H54 (cell line): ENCODE data around the gene LHX2.
A peak's percentile ranks its signal among the peaks of the same experiment; 100 is the strongest.

Experiments used
- DNase-seq: peaks from one replicate; pipeline ENCODE4 v3.0.0; 2011; ENCODE audit warnings: low spot score, mixed read lengths; ENCODE audit not compliant: insufficient read length
- FAIRE-seq: peaks from 3 replicates; lab custom pipeline; 2011; peaks lifted over from hg19 to GRCh38; lab: Jason Lieb, UNC
- POLR2A ChIP-seq: IDR thresholded peaks from 2 replicates; pipeline ENCODE4 v1.6.1; 2011; ENCODE audit warnings: low read depth, mild to moderate bottlenecking, low read length

Gene LHX2

DNA sequence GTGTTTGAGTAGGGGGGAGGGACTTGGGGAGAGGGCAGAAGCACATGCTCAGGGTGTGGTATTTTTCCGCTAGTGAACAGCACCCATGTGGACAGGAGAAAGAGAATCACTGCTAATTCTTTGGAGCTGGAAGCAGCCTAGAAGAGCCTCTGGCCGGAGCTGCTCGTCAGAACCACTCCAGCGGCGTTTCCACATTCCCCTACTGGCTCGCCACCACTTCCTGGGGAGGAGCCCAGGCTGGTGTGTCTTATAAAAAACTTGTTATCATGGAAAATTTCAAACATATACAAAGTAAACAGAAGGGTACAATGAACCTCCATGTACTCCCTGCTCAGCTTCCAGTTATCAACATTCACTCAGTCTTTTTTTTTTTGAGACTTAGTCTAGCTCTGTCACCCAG lies 26.7 kb downstream of the LHX2 start:
- FAIRE-seq = no peak
- no peak for TF ChIP-seq POLR2A
- no peak for DNase-seq

DNA sequence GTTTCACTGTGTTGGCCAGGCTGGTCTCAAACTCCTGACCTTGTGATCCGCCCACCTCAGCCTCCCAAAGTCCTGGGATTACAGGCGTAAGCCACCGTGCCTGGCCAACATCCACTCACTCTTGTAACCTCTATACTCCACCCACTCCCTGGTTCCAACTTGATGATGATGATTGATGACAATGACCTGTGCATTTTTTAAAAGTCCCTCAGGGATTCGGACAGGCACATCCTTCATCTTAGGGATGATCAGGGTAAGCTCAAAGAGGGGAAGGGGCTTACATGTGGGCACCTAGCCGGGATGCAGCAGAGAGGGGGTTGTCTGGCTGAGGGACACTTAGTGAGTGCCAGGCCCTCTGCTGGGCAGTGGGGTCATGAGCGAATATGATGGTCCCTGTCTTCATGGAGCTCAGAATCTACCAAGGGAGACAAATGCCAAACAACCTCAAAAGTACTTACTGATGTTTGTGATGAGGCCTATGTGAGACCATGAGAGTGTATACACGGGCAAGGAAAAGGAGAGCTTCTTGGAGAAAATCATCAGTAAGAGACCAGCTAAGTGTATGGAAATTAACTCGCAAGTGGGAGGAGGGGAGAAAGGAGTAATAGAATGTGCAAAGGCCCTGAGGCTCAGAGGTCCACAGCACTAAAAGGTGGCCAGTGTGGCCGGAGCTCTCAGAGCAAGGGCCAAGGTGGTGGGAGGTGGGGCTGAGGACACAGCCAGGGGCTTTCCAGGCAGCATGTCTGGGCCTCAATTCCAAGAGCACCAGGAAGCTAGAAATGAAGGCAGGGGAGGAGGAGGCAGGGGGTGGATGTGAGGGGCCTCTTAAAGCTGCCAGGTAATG lies 27.4 kb downstream of the LHX2 start:
- TF ChIP-seq POLR2A = no peak
- no peak for DNase-seq
- FAIRE-seq = no peak

DNA sequence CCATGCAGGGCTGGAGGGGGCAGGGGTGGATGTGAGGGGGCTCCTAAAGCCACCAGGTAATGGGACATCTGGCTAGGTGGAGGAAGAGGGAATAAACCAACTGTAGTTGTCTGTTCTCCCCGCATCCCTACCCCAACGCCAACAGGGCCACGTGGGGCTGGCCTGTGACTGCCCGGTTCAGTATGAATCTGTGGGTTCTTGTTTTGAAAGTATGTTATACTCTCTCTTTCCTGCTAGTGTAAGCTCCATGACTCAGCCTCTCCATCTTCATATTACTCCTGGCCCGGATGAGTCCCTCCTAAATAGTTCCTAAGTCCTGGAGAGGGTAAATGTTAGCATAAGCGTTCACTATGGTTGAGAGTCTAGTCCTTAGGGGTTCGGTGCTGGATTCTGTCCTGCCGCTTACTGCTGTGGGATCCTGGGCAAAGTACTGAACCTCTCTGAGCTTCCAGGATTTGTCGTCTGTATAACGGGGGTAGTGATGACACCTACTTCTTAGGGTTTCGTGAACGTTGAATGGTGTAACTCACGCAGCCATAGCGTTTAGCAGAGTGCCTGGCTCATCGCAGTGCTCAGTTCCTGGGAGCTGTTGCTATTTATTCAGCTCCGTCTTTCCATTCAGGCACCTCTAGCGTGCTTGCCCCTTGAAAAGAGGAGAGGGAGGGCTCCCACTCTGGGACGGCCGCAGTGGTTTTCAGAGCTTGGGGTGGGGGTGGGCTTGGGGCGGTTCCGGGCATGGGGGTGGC lies 28.8 kb downstream of the LHX2 start:
- no peak for TF ChIP-seq POLR2A
- FAIRE-seq (no peak), DNase-seq (peak; percentile 89)

DNA sequence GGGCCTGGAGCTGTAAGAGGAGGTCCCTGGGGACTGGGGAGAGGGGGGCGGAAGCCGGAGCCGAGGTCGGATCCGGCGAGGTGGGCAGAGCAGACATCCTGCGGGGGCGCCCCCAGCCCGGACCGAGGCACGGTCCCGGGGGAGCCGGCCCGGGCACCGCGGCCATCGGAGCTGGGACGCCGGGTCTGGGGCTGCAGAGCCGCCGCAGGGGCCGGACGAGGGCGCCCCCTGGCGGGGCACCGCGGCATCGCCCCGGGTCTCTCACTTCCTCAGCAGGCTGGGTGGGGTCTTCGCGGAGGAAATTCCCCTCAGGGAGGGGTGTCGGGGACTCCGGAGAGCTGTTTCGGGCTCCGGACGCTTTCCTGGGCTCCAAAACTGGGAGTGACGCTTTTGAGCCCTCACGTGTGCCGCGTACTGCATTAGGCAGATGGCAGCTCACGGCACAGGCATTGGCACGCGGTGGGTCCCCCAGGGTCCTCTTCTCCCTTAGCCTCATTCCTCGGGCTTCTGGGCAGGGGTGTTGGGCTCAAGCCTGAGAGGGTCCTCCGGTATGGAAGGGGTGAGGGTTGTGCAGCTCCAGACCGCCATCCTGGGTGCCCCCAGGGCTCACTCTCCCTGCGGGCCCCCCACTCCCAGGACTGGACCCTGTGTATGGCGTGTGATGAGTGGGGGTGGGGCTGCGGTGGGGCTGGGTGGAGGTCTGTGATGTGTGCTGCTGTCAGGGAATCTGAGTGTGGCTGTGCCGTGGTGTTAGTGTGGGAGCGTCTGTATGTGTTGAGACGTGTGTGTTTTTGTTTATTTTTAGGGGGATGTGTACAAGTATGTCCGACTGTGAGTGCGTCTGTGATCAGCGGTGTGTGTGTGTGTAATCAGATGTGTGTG lies 29.6 kb downstream of the LHX2 start:
- DNase-seq (peak; percentile 91), FAIRE-seq (no peak)
- TF ChIP-seq POLR2A = no peak

DNA sequence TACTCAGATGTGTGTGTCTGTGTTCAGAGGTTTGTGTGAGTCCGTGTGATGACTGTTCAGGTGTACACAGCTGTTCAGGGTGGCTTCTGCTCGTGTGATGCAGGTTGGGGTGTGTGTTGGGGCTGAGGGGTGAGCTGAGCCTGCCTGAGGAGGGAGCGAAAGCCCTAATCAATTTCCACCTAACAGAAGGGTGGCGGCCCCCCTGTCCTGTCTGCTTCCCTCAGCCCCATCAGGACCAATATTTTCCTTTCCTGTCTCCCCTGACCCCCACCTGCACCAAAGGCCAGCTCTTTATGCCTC lies 30.2 kb downstream of the LHX2 start:
- FAIRE-seq = no peak
- TF ChIP-seq POLR2A = no peak
- no peak for DNase-seq

DNA sequence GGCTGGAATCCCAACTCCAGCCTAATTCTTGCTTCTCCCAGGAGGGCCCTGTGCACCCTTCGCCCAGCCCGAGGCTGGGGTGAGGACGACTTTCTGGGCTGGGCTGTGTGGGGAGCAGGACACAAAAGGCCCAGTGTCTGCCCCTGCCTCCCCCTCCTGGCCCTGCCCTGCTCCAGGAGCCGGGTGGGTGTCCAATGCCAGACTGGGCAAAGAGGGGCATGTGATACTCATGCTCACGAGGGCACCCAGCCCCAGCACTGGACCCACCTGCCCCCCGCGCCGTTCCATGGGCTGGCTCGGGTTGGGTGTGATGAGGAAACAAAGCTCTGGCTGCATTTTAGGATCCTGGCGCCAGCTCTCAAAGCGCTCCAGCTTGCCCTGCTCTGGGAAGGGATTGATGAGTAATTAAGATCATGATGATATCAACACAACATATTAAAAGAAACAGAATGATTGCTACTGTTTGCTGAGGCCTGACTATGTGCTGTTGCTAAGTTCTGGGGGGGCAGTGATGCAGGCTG lies 30.7 kb downstream of the LHX2 start:
- TF ChIP-seq POLR2A = no peak
- no peak for FAIRE-seq
- DNase-seq = no peak

DNA sequence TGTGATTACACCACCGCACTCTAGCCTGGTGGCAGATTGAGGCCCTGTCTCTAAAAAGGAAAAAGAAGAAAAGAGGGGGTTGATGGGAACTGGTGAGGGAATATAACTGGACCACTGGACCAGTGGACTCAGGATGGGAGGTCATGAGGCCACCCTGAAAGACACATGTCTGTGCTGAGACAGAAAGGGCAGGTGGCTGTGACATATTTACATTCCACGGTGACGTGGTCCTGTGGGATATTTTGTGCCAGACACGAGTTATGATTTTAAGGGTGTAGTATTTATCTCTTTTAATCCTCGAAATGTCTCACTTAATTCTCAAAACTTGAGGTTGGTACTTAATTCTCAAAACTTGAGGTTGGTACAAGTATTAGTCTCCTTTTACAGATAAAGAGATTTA lies 32.9 kb downstream of the LHX2 start:
- DNase-seq (no peak), FAIRE-seq (no peak)
- TF ChIP-seq POLR2A = no peak

DNA sequence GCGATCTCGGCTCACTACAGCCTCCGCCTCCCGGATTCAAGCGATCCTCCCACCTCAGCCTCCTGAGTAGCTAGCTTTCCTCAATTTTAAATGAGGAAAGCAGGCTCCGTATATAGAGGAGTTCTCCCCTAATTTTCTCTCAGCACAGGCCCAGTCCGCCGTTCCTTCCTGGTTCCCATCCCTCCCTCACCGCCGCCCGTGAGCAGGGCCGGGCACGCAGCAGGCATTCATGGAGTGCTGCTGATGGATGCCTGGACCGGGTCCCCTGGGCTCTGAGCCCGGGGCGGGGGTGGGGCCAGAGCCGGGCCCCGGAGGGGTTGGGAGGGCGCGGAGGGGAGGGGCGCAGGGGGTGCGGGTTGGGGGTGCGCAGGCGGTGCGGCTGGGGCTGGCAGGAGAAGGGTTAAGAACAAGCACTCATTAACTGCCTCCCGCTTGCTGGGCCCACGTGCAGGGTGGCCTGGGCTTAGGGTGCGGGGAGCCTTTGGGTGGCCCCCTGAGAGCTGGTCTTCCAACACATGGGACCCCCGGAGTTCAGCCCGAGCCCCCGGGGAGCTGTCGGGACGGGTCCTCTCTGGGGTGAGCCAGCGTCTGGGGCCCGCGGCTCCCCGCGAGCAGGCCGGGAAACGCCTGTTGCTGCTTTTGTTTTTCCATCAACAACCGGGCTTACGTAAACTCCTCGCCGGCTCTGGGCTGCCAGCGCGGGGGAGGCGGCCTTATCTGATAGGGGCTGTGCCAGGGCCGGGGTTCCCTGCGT lies 33.7 kb downstream of the LHX2 start:
- TF ChIP-seq POLR2A = no peak
- no peak for FAIRE-seq
- peak; percentile 63 for DNase-seq

DNA sequence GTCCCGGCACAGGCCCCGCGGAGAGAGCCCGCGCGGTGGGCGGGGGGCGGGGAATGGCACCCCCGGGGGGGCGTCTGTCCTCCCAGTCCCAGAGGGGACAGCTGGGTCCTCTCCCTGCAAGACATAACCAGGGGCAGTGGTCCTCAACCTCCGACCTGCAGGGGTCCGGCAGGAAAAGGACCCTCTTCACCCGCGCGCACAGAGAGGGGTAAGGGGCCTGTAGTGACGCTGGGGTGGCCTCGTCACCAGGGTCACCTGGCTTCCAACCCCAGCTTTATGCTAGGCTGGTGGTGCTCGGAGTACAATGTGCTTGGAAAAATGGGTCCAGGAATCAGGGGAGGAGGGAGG lies 34.2 kb downstream of the LHX2 start:
- FAIRE-seq = no peak

DNA sequence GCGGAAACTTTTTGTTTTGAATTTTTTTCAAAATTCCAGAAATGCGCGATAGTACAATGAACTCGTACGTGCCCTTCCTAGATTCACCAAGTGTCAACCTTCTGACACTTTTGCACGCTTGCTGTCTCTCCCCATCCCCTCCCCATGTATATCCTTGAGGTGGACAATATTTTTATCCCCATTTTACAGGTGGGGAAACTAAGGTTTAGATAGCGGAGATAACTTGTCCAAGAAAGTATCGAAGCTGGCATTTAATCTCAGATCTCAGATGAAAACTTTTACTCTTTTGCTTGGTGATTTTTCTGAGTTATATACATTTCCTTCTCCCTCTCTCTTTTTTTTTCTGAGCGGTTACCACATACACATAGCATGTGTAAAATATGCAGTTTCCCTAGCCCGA lies 34.6 kb downstream of the LHX2 start:
- no peak for FAIRE-seq
- DNase-seq = no peak
- no peak for TF ChIP-seq POLR2A

More for the DNA sequence above, 34.2 kb downstream of the LHX2 start:
- TF ChIP-seq POLR2A = no peak
- DNase-seq = no peak

DNA sequence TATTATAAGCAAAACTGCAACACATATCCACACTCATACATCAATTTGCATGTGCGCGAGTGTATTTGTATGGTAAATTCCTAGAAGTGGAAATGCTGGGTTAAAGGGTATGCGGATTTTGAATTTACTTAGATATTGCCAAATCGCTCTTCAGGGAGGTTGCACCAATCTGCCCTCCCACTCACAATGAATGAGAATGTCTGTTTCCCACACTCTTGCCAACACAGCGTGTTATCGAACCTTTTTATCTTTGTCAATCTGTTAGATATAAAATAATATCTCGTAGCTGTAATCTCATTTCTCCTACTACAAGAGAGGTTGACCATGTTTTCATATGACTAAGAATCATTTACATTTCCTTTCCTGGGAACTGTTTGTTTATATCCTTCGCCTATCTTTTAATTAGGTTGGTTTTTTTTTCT lies 35.7 kb downstream of the LHX2 start:
- TF ChIP-seq POLR2A = no peak
- FAIRE-seq = no peak
- DNase-seq = no peak

DNA sequence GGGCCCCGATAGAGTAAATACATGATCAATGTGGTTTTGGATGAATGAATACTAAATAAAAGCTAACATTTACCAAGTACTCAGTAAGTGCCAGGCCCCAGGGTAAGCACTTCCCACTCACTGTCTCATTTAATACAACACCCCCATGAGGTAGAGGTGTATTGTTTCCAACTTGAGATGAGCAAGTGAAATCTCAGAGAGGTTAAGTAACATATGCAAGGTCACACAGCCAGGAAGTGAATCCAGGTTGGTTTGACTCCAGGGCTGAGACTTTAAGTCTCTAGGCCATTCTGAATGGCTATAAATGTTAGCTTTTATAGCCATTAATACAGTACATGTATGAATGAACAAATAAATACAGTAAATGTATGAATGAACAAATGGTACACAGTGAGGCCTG lies 39.4 kb downstream of the LHX2 start:
- DNase-seq (no peak), FAIRE-seq (no peak)
- TF ChIP-seq POLR2A = no peak

DNA sequence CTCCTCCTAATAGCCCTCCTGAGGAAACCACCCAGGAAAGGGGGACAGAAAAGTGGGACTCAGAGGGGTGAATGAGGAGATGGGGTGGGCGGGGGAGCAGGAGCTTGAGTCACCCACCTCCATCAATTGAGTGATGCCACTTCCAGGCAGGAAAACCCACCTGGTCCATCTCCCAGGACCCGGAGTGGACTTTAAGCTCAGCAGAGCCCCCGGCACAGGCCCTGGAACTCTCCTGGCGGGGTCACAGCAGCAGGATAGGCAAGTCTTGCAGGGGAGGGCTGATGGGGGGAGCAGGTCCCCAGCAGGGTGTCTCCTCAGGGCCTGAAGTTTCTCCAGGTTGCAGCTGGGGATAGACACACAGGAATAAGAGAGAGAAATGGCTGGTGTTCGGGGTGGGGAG lies 40.8 kb downstream of the LHX2 start:
- no peak for TF ChIP-seq POLR2A
- DNase-seq = no peak
- FAIRE-seq = no peak

DNA sequence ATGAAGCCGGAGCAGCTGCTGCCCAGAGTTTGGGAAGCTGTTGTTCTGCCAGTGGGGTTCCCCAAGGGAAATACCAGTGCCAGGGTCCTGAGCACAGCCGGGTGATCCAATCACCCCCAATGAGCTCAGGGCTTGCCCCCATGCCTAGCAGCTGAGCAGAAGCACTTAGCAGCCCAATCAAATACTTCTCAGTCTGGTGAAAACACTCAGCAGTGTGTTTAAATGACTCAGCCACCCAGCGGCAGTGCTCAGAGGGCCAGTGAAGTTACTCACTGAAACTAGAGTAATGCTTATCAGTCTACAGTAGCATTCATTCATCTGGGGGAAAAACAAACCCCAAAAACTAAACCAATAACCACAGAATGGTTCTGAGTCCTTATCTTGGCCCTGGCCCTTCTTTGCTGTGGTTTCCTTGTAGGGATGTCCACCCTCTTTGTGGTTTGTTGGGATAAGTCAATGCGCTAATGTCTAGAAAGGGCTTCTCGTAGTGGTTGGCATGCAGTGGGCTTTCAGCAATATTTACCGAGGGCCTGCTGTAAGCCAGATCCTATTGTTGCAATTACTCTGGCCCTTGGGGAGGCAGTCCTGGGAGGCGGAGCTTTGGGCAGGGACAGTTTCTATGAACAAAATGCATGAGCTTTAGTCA lies 43.1 kb downstream of the LHX2 start:
- no peak for TF ChIP-seq POLR2A
- DNase-seq = peak; percentile 95
- FAIRE-seq = peak; percentile 98
